ENCODE measurements around the gene STRIP2.
"Not testable (repeated sequence)": the region's sequence is repeated elsewhere in the genome, so short reads cannot be mapped to it uniquely, and the experiment has no call there.

STRIP2 gene

DNA sequence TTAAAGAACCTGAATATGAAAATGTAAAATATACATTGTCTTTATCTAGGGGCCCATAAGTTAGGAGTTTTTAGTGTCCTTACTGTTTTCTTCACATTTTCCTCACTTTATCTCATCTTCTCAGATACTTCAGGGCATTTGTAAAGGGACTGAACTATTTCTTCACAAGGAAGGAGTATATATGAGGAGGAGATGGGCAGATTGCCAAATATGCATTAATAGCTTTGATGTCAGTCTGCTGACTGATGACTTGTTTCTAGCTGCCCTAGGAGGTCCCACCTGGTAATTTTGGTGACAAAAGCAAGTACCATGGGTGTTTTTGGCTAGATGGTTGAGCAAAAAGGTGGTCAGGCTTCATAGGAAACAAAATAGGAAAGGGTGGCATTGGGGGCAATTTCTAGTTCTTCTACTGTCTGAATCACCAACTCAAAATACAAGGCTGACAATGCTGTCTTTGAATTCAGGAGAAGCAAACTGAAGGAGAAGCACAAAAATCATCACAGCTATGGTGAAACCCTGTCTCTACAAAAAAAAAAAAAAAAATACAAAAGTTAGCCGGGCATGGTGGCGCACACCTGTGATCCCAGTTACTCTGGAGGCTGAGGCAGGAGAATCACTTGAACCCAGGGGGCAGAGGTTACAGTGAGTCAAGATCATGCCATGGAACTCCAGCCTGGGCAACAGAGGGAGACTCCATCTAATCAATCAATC lies 10.4 kb upstream of the STRIP2 start:
- DNase-seq: peak; percentile 32

DNA sequence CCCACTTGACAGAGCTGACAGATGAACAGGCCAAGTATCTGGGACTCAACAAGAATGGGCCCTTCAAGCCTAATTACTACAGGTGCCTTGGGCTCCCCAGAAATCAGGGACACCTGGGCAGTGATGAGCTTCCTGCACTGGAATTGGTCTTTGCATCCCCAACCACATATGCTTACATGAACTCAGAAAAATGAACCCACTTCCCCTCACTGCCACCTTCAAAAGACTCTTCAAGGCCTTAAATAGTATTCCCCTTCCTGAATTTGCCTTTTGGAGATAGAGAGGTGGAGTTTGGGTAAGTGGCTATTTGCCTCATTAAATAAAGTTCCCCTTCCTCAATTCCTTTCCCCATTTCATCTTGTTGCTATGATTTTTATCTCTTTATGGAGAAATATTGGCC lies 7.8 kb upstream of the STRIP2 start:
- no peak for DNase-seq

DNA sequence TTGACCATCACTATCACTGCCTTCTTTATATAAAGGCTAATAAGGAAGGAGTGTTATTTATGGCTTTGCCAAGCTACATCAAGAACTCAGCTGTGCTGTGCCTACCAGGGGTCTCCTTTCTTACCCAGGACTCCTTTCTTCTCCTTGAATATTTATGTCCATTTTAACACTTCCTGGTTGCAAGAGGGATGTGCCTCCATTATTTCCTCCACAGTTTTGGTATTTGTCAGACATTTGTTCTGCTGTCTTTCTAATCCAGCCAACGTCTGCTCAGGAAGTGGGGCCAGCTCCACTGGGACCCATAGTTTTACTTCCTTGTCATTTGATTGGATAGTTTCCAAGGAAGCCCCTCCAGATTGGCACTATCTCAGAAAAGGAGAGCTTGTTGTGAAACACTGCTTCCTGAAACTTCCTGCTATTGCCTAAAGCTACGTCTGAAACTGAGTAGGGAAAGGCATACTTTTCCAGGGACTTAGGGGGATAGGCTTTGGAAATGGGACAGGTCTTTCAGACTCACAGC lies 6.6 kb upstream of the STRIP2 start:
- no peak for DNase-seq

GRCh38 chr7:129431911-129432643 lies 2.2 kb upstream of the STRIP2 start:
- DNase-seq: peak; percentile 3

DNA sequence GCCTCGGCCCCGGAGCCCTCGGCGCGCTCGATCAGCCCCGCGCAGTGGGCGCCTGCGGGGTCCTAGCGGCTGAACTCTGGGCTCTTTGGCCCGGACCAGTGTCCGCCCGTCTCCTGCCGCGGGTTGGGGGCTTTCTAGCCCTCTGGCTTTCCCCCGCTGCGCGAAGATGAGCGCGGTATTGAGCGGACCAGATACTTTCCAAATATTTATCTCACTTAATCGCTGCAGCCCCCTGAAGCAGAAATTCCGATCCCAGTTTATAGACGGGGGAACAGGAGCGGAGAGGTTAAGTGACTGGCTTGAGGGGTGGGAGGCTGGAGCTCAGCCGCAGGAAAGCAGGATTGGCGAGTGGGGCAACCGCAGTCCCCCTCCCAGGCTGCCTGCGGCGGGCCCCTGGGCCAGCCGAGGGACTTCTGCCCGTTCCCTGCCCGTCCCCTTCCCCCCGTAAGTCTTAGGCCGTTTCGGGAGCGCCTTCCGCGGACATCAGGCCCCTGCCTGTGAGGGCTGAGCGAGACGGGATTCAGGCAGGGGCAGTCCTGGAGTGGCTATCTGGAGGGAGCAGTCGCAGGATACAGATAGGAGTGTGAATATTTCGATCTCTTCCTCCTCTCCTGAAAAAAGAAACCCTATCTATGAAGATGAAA lies 565 bp downstream of the STRIP2 start:
- peak; percentile 37 for DNase-seq

- DNase-seq: peak; percentile 35
Observed at GRCh38 chr7:129435414-129435829, 1.2 kb downstream of the STRIP2 start.

GRCh38 chr7:129436335-129436923 lies 2.2 kb downstream of the STRIP2 start:
- peak; percentile 10 for DNase-seq

- DNase-seq: no peak
Observed at GRCh38 chr7:129437190-129437589, 3.0 kb downstream of the STRIP2 start.

DNA sequence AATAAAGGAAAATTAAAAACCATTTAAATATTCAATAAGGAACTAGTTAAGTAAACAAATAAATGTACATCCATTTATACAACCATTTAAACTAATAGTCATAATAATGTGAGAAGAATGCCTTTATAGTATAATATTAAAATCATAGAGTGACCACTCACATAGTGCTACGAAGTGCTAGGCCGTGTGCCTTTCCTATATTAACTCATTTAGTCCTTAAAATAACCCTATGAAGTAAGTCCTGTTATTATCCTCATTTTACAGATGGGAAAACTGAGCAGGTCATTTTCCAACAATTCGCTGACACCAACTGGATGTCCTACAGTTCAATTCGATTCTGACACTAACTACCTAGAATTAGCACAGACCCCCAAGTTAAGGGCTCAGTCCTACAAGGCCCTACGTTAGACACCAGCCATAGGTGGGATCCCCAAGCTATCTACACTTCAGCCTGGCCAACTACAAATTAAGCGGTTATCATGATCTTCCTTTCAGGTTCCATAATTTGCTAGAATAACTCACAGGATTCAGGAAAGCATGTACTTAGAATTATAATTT lies 4.1 kb downstream of the STRIP2 start:
- peak; percentile 48 for DNase-seq

DNA sequence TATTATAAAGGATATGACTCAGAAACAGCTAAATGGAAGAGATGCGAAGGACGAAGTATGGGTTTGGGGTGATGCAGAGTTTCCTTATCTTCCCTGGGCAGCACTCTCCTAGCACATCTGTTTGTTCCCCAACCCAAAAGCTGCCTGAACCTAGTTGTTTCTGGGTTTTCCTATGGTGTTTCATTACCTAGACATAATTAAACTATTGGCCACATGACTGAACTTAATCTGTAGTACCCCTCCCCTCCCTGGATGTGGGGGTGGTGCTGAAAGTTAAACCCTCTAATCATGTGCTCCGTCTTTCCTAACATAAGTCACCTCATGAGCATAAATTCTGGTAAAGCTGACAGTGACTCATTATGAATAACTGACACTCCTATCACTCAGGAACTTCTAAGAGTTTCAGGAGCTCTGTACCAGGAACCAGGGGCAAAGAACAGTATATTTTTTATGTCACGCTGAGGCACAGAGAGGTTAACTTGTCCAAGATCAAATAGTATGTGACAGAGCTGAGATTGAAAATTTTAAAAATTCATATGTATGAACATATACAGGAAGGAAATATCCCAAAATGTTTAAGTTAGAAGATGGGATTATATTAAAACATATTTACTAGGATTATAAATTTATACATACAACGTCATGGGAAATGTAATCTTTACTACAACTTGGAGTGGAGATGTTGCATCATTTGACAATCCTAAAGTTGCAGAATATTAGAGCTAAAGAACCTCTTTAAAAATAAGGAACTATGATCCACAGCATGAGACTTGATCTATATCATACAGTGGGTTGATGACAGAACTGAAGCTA lies 4.8 kb downstream of the STRIP2 start:
- peak; percentile 93 for DNase-seq

GRCh38 chr7:129439963-129440625 lies 5.9 kb downstream of the STRIP2 start:
- no peak for DNase-seq

GRCh38 chr7:129443612-129444011 lies 9.4 kb downstream of the STRIP2 start:
- no peak for DNase-seq

- DNase-seq: not testable (repeated sequence)
Observed at GRCh38 chr7:129444776-129445175, 10.5 kb downstream of the STRIP2 start.

- DNase-seq: not testable (repeated sequence)
Observed at GRCh38 chr7:129446925-129447324, 12.7 kb downstream of the STRIP2 start.

- DNase-seq: not testable (repeated sequence)
Observed at GRCh38 chr7:129447445-129447844, 13.2 kb downstream of the STRIP2 start.

GRCh38 chr7:129448608-129449007 lies 14.4 kb downstream of the STRIP2 start:
- DNase-seq: not testable (repeated sequence)

DNA sequence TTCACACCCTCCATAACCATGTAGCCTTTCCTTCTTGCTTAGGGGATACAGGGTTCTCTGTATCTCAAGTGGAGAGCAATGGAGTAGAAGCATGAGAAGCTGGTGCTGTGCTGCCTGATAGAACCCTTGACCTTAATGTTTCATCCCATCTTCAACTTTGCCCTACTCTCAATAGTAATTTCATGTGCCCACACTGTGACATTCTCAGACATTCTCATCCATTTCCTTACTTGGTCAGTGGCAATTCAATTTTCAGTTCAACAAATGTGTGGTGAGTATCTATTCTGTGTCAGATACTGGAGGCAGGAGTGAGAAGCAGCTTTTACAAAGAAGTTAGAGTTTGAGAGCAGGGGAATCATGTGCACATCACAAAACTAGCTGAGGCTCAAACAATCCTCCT lies 16.1 kb downstream of the STRIP2 start:
- DNase-seq: no peak

GRCh38 chr7:129452589-129453231 lies 18.5 kb downstream of the STRIP2 start:
- no peak for DNase-seq

DNA sequence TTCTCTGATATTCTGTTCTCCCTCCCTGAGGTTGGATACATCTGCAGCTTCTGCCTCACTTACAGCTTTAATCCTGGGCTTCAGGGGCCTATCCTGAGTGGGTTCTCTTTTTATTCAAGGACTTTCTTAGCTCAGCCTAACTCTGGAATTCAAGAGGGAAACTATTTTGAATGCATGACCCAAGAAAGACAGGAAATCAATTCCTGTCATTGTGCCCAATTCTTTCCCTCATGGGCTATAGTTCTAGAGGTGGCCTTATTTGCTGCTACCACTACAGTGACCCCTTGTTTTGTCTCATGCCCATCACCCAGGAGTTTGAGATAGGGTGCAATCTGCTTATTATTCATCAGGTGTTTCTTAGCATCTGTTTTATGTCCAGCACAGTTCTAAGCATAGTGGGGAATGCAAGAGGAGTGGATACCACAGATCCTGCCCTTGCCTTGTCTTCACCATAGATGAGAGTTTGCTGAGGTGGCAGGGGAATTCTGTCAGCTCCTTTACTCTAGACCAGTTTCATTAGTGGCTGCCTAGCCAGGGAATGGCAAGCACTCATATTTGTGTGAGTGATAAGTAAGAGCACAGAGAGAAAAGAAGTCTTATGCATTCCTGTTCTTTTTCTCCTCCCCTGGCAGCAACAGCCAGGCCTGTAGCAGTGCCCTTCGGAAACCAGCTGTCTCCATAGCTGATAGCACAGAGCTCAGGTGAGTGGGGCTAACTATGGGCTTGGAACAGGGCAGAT lies 19.4 kb downstream of the STRIP2 start:
- no peak for DNase-seq

GRCh38 chr7:129454249-129454551 lies 20.0 kb downstream of the STRIP2 start:
- DNase-seq: no peak

Measured in OCI-M1 (cell line).